Mucosa of descending colon (tissue), 3 donors: ENCODE data around the gene KPNA4. TPM values are rescaled to one million over a fixed set of nuclear protein-coding genes. Genes with fewer than 3 reads are reported as not detected.
A peak's percentile ranks its signal among the peaks of the same experiment; 100 is the strongest.

Experiments
- ATAC-seq: fragments of 200-7000 bp; cut with Tn5 transposase; one replicate; pipeline ENCODE4 v1.9.1; 2020; ENCODE audit warnings: mild to moderate bottlenecking, moderate library complexity
- DNase-seq, 3 donors: peaks; one replicate each; pipeline ENCODE4 v3.0.0-alpha.2; 2020
- H3K36me3 ChIP-seq: fragments of 200-600 bp; one replicate; pipeline ENCODE4 v1.8.0; 2021; ENCODE audit warnings: low read depth, mild to moderate bottlenecking
- H3K4me1 ChIP-seq: fragments of 200-600 bp; one replicate; pipeline ENCODE4 v1.8.0; 2021; ENCODE audit warnings: low read depth, mild to moderate bottlenecking
- H3K4me3 ChIP-seq: fragments of 200-600 bp; one replicate; pipeline ENCODE4 v1.8.0; 2021; ENCODE audit warnings: mild to moderate bottlenecking
- H3K9me3 ChIP-seq: fragments of 200-600 bp; one replicate; pipeline ENCODE4 v1.8.0; 2021; ENCODE audit warnings: mild to moderate bottlenecking
- CTCF ChIP-seq: fragments of 200-600 bp; IDR thresholded peaks from one replicate; pipeline ENCODE4 v1.8.0; 2022; ENCODE audit warnings: antibody characterized with exemption, mild to moderate bottlenecking
- intact Hi-C, 2 donors: fragments of 100-400 bp; cut with DNase I in 1 of 2; cut with micrococcal nuclease in 1 of 2; formaldehyde crosslinking; loops; one replicate each; pipeline versions ENCODE4 v1.11.0 to v1.11.1; 2022; cut with DNase I, micrococcal nuclease
- total RNA-seq, 3 donors: library from RNA; stranded (reverse); fragmentation: NEBNext Ultra II Directional in 2 of 3; extraction: Animal tissue kit (Norgen Biotek cat#: 25700) in 2 of 3; gene quantifications; one replicate each; pipeline versions ENCODE4 v1.2.1 to v1.2.4, GENCODE V29; 2021 to 2023
- donor health status: DM: no; HTN: no; CAD: no; lungs with moderate emphysema.
- donor health status: DM: no; HTN: no; CAD: no.
- donor health status: DM: no; HTN: yes; CAD: no.

KPNA4 gene
- total RNA-seq, 3 donors from 2014 or later = 46.2 to 91.0 (median 48.1) TPM

DNA sequence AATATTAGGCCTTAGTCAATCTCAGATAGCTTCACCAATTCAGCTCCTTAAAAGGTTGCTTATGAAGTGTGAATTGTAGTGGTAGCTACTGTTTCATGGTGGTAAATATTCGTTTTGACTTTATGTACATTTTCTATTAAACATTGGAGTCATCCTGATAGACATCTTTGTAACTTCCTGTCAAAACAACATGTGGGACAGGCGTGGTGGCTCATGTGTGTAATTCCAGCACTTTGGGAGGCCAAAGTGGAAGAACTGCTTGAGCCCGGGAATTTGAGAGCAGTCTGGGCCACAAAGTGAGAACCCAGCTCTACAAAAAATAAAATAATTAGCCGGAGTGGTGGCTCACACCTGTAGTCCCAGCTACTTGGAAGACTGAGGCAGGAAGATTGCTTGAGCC lies 113.8 kb downstream of the KPNA4 start:
- H3K4me1 ChIP-seq = no peaks in the 10 kb centered on the region
- H3K4me3 ChIP-seq = no peak overlapping the region
- DNase-seq = no peak
- intact Hi-C loops = no loop called here
- no peaks in the 10 kb centered on the region for H3K36me3 ChIP-seq
- ATAC-seq = no peak
- no peak for TF ChIP-seq CTCF
- no peaks in the 10 kb centered on the region for H3K9me3 ChIP-seq

GRCh38 chr3:160450846-160451245 lies 114.5 kb downstream of the KPNA4 start:
- ATAC-seq = no peak
- H3K4me1 ChIP-seq = no peaks in the 10 kb centered on the region
- no peaks in the 10 kb centered on the region for H3K36me3 ChIP-seq
- H3K4me3 ChIP-seq = no peak overlapping the region
- intact Hi-C loops = no loop called here
- no peaks in the 10 kb centered on the region for H3K9me3 ChIP-seq
- TF ChIP-seq CTCF = no peak
- no peak for DNase-seq

GRCh38 chr3:160449636-160450598 lies 115.5 kb downstream of the KPNA4 start, which contains the start of gene TRIM59:
Gene TRIM59 (minus strand): TSS chr3:160449786. CDS start chr3:160439183, 10,603 bp downstream.
- ATAC-seq = peak; percentile 99
- intact Hi-C loops = no loop called here
- H3K4me1 ChIP-seq = no peaks in the 10 kb centered on the region
- peak; percentile 96 to 98 (median 97) for DNase-seq
- no peaks in the 10 kb centered on the region for H3K36me3 ChIP-seq
- no peaks in the 10 kb centered on the region for H3K9me3 ChIP-seq
- H3K4me3 ChIP-seq = peak within 1 kb of the TSS; percentile 50
- no peak for TF ChIP-seq CTCF

DNA sequence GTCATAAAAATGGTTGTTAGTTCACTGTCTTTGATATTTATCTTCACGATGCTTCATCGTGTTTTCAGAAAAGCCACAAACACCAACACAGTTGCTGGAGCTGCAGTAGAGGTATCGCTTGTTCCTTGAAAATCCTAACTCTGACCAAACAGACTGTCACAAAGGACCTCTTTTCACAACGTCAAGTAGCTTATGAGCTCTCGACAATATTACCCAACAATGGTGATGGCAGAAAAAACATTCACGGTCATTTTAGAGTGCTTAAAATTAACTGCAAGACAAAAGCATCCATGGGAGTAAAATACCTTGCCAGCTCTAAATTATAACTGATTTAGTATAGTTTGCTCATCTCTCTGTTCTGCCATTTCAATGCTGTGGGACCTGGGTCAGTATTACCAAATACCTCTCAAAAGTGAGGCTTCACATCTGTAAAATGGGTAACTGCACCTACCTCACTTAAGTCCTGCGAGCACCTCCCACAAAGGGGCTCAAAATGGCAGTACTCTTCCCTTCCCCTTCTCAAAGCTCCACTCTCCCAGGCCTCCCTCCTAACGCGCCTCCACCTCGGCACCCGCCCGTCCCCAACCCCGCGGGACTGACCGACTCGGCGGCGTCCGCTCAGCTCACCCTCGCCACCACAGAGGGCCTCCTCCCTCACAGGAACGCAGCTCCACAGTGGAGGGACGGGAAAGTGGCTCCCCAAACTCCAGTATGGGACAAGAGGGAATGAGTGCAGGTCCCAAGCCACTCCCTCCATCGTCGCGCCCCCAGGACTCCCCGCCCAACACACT lies 116.3 kb downstream of the KPNA4 start:
- ATAC-seq (peak; percentile 69), DNase-seq (no peak)
- intact Hi-C loops = no loop called here

More for the DNA sequence above, 116.3 kb downstream of the KPNA4 start:
- no peaks in the 10 kb centered on the region for H3K4me1 ChIP-seq
- peak overlapping the region; percentile 50 for H3K4me3 ChIP-seq
- H3K9me3 ChIP-seq = no peaks in the 10 kb centered on the region
- no peaks in the 10 kb centered on the region for H3K36me3 ChIP-seq
- TF ChIP-seq CTCF = no peak
